Stimulated activated memory B cell treated with anti-CD40 and anti-IgM and Interleukin-4, amounts not matched to agents 10 μg/mL and 1 μg/mL and 100 μg/mL, for 72 hours (primary cell): Measurements from ENCODE around the gene DKK2.

ENCODE experiments used
- ATAC-seq: fragments of 150-1000 bp; cut with Tn5 transposase; 2 replicates; pipeline ENCODE4 v1.10.0; 2021
- H3K27ac Mint-ChIP-seq: one replicate; pipeline ENCODE4 v1.8.0; 2022; ENCODE audit warnings: mild to moderate bottlenecking, mixed read lengths
- H3K27me3 Mint-ChIP-seq: one replicate; pipeline ENCODE4 v1.8.0; 2022; ENCODE audit warnings: mixed read lengths
- H3K36me3 Mint-ChIP-seq: one replicate; pipeline ENCODE4 v1.8.0; 2022; ENCODE audit warnings: mixed read lengths
- H3K4me1 Mint-ChIP-seq: one replicate; pipeline ENCODE4 v1.8.0; 2022; ENCODE audit warnings: mixed read lengths
- H3K4me3 Mint-ChIP-seq: one replicate; pipeline ENCODE4 v1.8.0; 2022; ENCODE audit warnings: mild to moderate bottlenecking, moderate library complexity, mixed read lengths
- H3K9me3 Mint-ChIP-seq: one replicate; pipeline ENCODE4 v1.8.0; 2022; ENCODE audit warnings: mixed read lengths

DKK2 gene

DNA sequence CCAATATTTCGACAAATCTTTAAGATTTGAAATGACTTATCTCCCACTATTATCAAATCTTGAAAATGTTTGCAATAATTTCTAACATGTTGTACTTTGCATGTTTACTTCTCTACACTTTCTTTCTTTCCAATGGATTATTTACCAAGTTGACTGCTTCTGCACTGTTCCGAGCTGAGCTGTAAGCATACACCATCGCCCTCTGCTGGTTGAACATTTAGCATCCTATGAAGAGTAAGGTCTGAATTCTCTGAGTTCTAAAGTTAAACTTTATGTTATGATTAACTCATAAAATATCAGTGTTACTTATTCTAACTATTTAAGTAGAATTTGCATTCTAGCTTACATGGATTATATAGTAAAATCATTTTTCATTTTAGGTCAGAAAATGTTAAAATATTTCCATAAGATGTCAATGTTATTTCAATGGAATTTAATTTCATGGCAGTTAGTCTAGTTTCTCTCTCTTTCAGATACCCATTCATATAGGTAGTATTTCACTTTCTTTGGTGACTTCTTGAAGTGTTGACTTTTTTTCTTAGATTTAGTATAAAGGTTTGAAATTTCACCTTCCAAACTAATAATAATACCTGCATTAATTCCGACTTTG is 137.4 kb downstream of the DKK2 start:
- H3K9me3 Mint-ChIP-seq = peaks cover 9% of the 10 kb centered on the region
- no peak for ATAC-seq
- H3K4me1 Mint-ChIP-seq = no peaks in the 10 kb centered on the region
- no peak overlapping the region for H3K27ac Mint-ChIP-seq
- H3K36me3 Mint-ChIP-seq = no peaks in the 10 kb centered on the region
- H3K4me3 Mint-ChIP-seq = no peak overlapping the region
- no peaks in the 10 kb centered on the region for H3K27me3 Mint-ChIP-seq

GRCh38 chr4:106893903-106894302 is 142.2 kb downstream of the DKK2 start:
- no peaks in the 10 kb centered on the region for H3K4me1 Mint-ChIP-seq
- H3K27me3 Mint-ChIP-seq = no peaks in the 10 kb centered on the region
- no peaks in the 10 kb centered on the region for H3K36me3 Mint-ChIP-seq
- no peak for ATAC-seq
- peaks cover 11% of the 10 kb centered on the region for H3K9me3 Mint-ChIP-seq
- H3K27ac Mint-ChIP-seq = no peak overlapping the region
- H3K4me3 Mint-ChIP-seq = no peak overlapping the region

GRCh38 chr4:106893395-106893881 is 142.7 kb downstream of the DKK2 start:
- Mint-ChIP-seq H3K27ac (no peak overlapping the region), H3K9me3 (peaks cover 9% of the 10 kb centered on the region), H3K4me3 (no peak overlapping the region), H3K27me3 (no peaks in the 10 kb centered on the region), H3K36me3 (no peaks in the 10 kb centered on the region), H3K4me1 (no peaks in the 10 kb centered on the region)
- ATAC-seq = no peak

- H3K27me3 Mint-ChIP-seq = no peaks in the 10 kb centered on the region
- H3K9me3 Mint-ChIP-seq = peaks cover 9% of the 10 kb centered on the region
- H3K27ac Mint-ChIP-seq = no peak overlapping the region
- ATAC-seq = no peak
- H3K4me1 Mint-ChIP-seq = no peaks in the 10 kb centered on the region
- no peak overlapping the region for H3K4me3 Mint-ChIP-seq
- H3K36me3 Mint-ChIP-seq = no peaks in the 10 kb centered on the region
Observed at GRCh38 chr4:106892786-106893185, 143.3 kb downstream of the DKK2 start.

- no peaks in the 10 kb centered on the region for H3K27me3 Mint-ChIP-seq
- H3K9me3 Mint-ChIP-seq = peaks cover 12% of the 10 kb centered on the region
- H3K4me3 Mint-ChIP-seq = no peak overlapping the region
- no peaks in the 10 kb centered on the region for H3K36me3 Mint-ChIP-seq
- no peaks in the 10 kb centered on the region for H3K4me1 Mint-ChIP-seq
- ATAC-seq = no peak
- no peak overlapping the region for H3K27ac Mint-ChIP-seq
Observed at GRCh38 chr4:106875340-106875739, 160.8 kb downstream of the DKK2 start.
